ENCODE measurements around the gene STEAP1. TPM values are rescaled to one million over a fixed set of nuclear protein-coding genes. Genes with fewer than 3 reads are reported as not detected.
"Not testable (repeated sequence)": the region's sequence is repeated elsewhere in the genome, so short reads cannot be mapped to it uniquely, and the experiment has no call there.

The STEAP1 gene
- polyA plus RNA-seq, 3 donors = not detected

DNA sequence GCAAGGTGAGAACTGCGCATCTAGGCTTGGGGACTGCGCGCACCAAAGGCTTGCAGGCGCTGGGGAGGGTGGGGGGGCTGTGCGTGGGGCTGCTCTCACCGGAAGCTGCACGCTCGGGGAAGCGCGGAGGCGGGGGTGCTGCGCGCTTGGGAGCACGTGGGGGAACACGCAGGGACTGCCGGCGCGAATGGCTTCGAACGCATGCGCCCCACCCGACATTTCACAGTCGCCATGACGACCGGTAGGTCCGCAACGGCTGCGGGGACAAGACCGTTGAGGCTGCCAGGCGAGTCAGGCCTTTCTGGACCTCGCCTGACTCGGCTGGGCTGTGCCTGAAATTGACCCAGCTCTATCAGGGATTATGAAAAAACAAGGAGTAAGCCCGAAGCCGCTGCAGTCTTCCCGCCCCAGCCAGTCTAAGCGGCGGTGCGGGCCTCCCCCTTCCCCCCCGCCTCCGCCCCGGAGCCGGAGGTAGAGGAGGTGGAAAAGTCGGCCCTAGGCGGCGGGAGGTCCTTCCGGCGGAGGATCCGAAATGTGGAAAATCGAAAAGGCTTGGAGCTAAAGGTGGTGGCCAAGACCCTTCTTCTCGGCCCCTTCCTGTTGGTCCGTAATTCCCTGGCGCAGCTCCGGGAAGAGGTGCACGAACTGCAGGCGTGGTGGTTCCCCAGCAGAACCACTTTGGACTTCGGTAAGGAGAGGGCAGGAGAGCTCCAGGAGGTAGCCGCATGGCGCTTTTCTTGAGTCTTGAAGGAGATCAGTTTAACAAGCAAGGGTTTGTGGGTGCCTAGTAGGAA is 34.9 kb upstream of the STEAP1 start:
- Histone ChIP-seq H3K27me3 (ENCODE audit: control insufficient read depth in 2 of 2, insufficient read depth in 2 of 2, low read length in 2 of 2) (peaks cover 6 to 30% of the 10 kb centered on the region in 2 donors), H4K20me1 (ENCODE audit: insufficient read depth, low read length) (no peaks in the 10 kb centered on the region), H2AFZ (ENCODE audit: insufficient read depth, low read depth, low read length, poor library complexity, severe bottlenecking) (no peak overlapping the region), H3K4me2 (replicated peaks; ENCODE audit: extremely low read depth, low read length, poor library complexity, severe bottlenecking) (peak overlapping the region; percentile 29), H3K79me2 (ENCODE audit: insufficient read depth, low read length) (no peaks in the 10 kb centered on the region), H3K9me3 (replicated peaks in 1 of 2; ENCODE audit: control insufficient read depth in 1 of 2, insufficient read depth in 1 of 2, low read length in 2 of 2) (peaks cover 0 to 4% of the 10 kb centered on the region in 2 donors), H3K9ac (ENCODE audit: insufficient read depth, low read length, poor library complexity, severe bottlenecking) (no peak overlapping the region), H3K36me3 (replicated peaks in 1 of 2; ENCODE audit: control insufficient read depth in 1 of 2, insufficient read depth in 2 of 2, low read length in 2 of 2) (no peaks in the 10 kb centered on the region), H3K27ac (ENCODE audit: low read depth in 1 of 2, low read length in 2 of 2) (no peak overlapping the region), H3K4me1 (ENCODE audit: control insufficient read depth in 1 of 2, insufficient read depth in 2 of 2, low read length in 2 of 2) (peaks cover 0 to 4% of the 10 kb centered on the region in 2 donors), H3K4me3 (replicated peaks in 1 of 3; ENCODE audit: low read depth in 2 of 3, low read length in 3 of 3) (no peak overlapping the region)
- TF ChIP-seq, protein P1, sequence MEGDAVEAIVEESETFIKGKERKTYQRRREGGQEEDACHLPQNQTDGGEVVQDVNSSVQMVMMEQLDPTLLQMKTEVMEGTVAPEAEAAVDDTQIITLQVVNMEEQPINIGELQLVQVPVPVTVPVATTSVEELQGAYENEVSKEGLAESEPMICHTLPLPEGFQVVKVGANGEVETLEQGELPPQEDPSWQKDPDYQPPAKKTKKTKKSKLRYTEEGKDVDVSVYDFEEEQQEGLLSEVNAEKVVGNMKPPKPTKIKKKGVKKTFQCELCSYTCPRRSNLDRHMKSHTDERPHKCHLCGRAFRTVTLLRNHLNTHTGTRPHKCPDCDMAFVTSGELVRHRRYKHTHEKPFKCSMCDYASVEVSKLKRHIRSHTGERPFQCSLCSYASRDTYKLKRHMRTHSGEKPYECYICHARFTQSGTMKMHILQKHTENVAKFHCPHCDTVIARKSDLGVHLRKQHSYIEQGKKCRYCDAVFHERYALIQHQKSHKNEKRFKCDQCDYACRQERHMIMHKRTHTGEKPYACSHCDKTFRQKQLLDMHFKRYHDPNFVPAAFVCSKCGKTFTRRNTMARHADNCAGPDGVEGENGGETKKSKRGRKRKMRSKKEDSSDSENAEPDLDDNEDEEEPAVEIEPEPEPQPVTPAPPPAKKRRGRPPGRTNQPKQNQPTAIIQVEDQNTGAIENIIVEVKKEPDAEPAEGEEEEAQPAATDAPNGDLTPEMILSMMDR (IDR thresholded peaks at IDR 0.05) = no peak
- no peak for DNase-seq
- intact Hi-C loops (cut with micrococcal nuclease) = no loop called here
- Mint-ChIP-seq H3K9me3 (peaks cover 0 to 12% (median 0%) of the 10 kb centered on the region in 7 donors), H3K27ac (no peak overlapping the region), H3K4me1 (peaks cover 17% of the 10 kb centered on the region), H3K27me3 (ENCODE audit: low read depth in 3 of 3) (peaks cover 29 to 37% (median 34%) of the 10 kb centered on the region in 3 donors), H3K36me3 (no peaks in the 10 kb centered on the region), H3K4me3 (peak overlapping the region; percentile 58 to 87)
- under 1% methylated on average over 53 of the region's 58 CpGs for WGBS (ENCODE audit: insufficient coverage)

GRCh38 chr7:90120205-90120604 is 34.1 kb upstream of the STEAP1 start:
- H3K27ac Mint-ChIP-seq; H3K27ac ChIP-seq (ENCODE audit: low read depth in 1 of 2, low read length in 2 of 2); DNase-seq; H4K20me1 ChIP-seq (ENCODE audit: insufficient read depth, low read length); intact Hi-C loops (cut with micrococcal nuclease); H3K9ac ChIP-seq (ENCODE audit: insufficient read depth, low read length, poor library complexity, severe bottlenecking); H3K4me1 ChIP-seq (ENCODE audit: control insufficient read depth in 1 of 2, insufficient read depth in 2 of 2, low read length in 2 of 2); H3K79me2 ChIP-seq (ENCODE audit: insufficient read depth, low read length); H3K9me3 ChIP-seq (replicated peaks in 1 of 2; ENCODE audit: control insufficient read depth in 1 of 2, insufficient read depth in 1 of 2, low read length in 2 of 2); H3K36me3 Mint-ChIP-seq; H3K4me3 ChIP-seq (replicated peaks in 1 of 3; ENCODE audit: low read depth in 2 of 3, low read length in 3 of 3); H2AFZ ChIP-seq (ENCODE audit: insufficient read depth, low read depth, low read length, poor library complexity, severe bottlenecking); H3K4me2 ChIP-seq (replicated peaks; ENCODE audit: extremely low read depth, low read length, poor library complexity, severe bottlenecking); H3K36me3 ChIP-seq (replicated peaks in 1 of 2; ENCODE audit: control insufficient read depth in 1 of 2, insufficient read depth in 2 of 2, low read length in 2 of 2): not testable (repeated sequence)
- Mint-ChIP-seq H3K9me3 (peaks cover 0 to 12% (median 0%) of the 10 kb centered on the region in 7 donors), H3K4me3 (peak overlapping the region in 1 of 2 donors; percentile 87), H3K4me1 (peaks cover 17% of the 10 kb centered on the region), H3K27me3 (ENCODE audit: low read depth in 3 of 3) (peaks cover 29 to 37% (median 34%) of the 10 kb centered on the region in 3 donors)
- H3K27me3 ChIP-seq (ENCODE audit: control insufficient read depth in 2 of 2, insufficient read depth in 2 of 2, low read length in 2 of 2) = peaks cover 6 to 30% of the 10 kb centered on the region in 2 donors
- WGBS (ENCODE audit: insufficient coverage) = no CpG with 5 or more reads among the region's 4 CpGs

- H3K4me3 ChIP-seq (replicated peaks in 1 of 3; ENCODE audit: low read depth in 2 of 3, low read length in 3 of 3); intact Hi-C loops (cut with micrococcal nuclease); H3K4me1 ChIP-seq (ENCODE audit: control insufficient read depth in 1 of 2, insufficient read depth in 2 of 2, low read length in 2 of 2); H3K27me3 Mint-ChIP-seq (ENCODE audit: low read depth in 3 of 3); H3K79me2 ChIP-seq (ENCODE audit: insufficient read depth, low read length); H3K27ac ChIP-seq (ENCODE audit: low read depth in 1 of 2, low read length in 2 of 2); H4K20me1 ChIP-seq (ENCODE audit: insufficient read depth, low read length); DNase-seq; H3K4me1 Mint-ChIP-seq; H3K4me2 ChIP-seq (replicated peaks; ENCODE audit: extremely low read depth, low read length, poor library complexity, severe bottlenecking); H3K4me3 Mint-ChIP-seq; H3K27ac Mint-ChIP-seq; H3K9ac ChIP-seq (ENCODE audit: insufficient read depth, low read length, poor library complexity, severe bottlenecking); H3K27me3 ChIP-seq (ENCODE audit: control insufficient read depth in 2 of 2, insufficient read depth in 2 of 2, low read length in 2 of 2); H3K36me3 ChIP-seq (replicated peaks in 1 of 2; ENCODE audit: control insufficient read depth in 1 of 2, insufficient read depth in 2 of 2, low read length in 2 of 2); H2AFZ ChIP-seq (ENCODE audit: insufficient read depth, low read depth, low read length, poor library complexity, severe bottlenecking); H3K36me3 Mint-ChIP-seq: not testable (repeated sequence)
- H3K9me3 ChIP-seq (replicated peaks in 1 of 2; ENCODE audit: control insufficient read depth in 1 of 2, insufficient read depth in 1 of 2, low read length in 2 of 2) = peaks cover 0 to 10% of the 10 kb centered on the region in 2 donors
- H3K9me3 Mint-ChIP-seq = peaks cover 6 to 23% (median 20%) of the 10 kb centered on the region in 7 donors
- 94% methylated on average over 5 of the region's 8 CpGs for WGBS (ENCODE audit: insufficient coverage)
Observed at GRCh38 chr7:90131746-90132145, 22.5 kb upstream of the STEAP1 start.

Data from CD14-positive monocyte (primary cell).